Measurements from ENCODE around the gene STUM.

The STUM gene

GRCh38 chr1:226563666-226564065 lies 15.1 kb downstream of the STUM start:
- DNase-seq, result no peak

- DNase-seq, result no peak
Observed at GRCh38 chr1:226565476-226565875, 16.9 kb downstream of the STUM start.

GRCh38 chr1:226566234-226566633 lies 17.7 kb downstream of the STUM start:
- no peak for DNase-seq

GRCh38 chr1:226566760-226567159 lies 18.2 kb downstream of the STUM start:
- DNase-seq, result no peak

GRCh38 chr1:226568077-226568831 lies 19.7 kb downstream of the STUM start:
- DNase-seq, result no peak

GRCh38 chr1:226568975-226569741 lies 20.6 kb downstream of the STUM start:
- no peak for DNase-seq

- no peak for DNase-seq
Observed at GRCh38 chr1:226569879-226570547, 21.4 kb downstream of the STUM start.

- DNase-seq, result no peak
Observed at GRCh38 chr1:226571893-226572292, 23.3 kb downstream of the STUM start.

- no peak for DNase-seq
Observed at GRCh38 chr1:226572325-226572726, 23.8 kb downstream of the STUM start.

GRCh38 chr1:226574044-226574443 lies 25.5 kb downstream of the STUM start:
- DNase-seq, result no peak

GRCh38 chr1:226574591-226575435 lies 26.2 kb downstream of the STUM start:
- DNase-seq, result no peak

- DNase-seq, result no peak
Observed at GRCh38 chr1:226575436-226575720, 26.8 kb downstream of the STUM start.

- no peak for DNase-seq
Observed at GRCh38 chr1:226575739-226576378, 27.3 kb downstream of the STUM start.

GRCh38 chr1:226576601-226577000 lies 28.0 kb downstream of the STUM start:
- no peak for DNase-seq

- no peak for DNase-seq
Observed at GRCh38 chr1:226577401-226578180, 29.0 kb downstream of the STUM start.

GRCh38 chr1:226578946-226579578 lies 30.5 kb downstream of the STUM start:
- DNase-seq, result no peak

- DNase-seq, result no peak
Observed at GRCh38 chr1:226579781-226580323, 31.3 kb downstream of the STUM start.

- DNase-seq, result no peak
Observed at GRCh38 chr1:226580625-226581270, 32.2 kb downstream of the STUM start.

GRCh38 chr1:226581650-226582330 lies 33.2 kb downstream of the STUM start:
- DNase-seq, result no peak

GRCh38 chr1:226582966-226583365 lies 34.4 kb downstream of the STUM start:
- no peak for DNase-seq
